PFSK-1 (cell line): ENCODE data around the gene SEC14L1.

ENCODE experiments used
- FOXP2 ChIP-seq: optimal IDR thresholded peaks from 2 replicates; pipeline ENCODE3; 2011; ENCODE audit warnings: borderline replicate concordance, control low read depth, inconsistent platforms; ENCODE audit not compliant: insufficient read depth; ENCODE audit errors: extremely low read length, extremely low read depth
- POLR2AphosphoS5 ChIP-seq: IDR thresholded peaks from 2 replicates; pipeline ENCODE4 v1.6.1; 2012; ENCODE audit warnings: low read depth, mild to moderate bottlenecking, control low read depth, low read length, moderate library complexity
- SIN3A ChIP-seq: IDR thresholded peaks from 2 replicates; pipeline ENCODE4 v1.6.1; 2012; ENCODE audit warnings: mild to moderate bottlenecking, low read length, moderate library complexity, borderline replicate concordance; ENCODE audit not compliant: insufficient read depth
- TF ChIP-seq, protein P1 (sequence below), 2 experiments: IDR thresholded peaks; 2 replicates each; pipeline versions ENCODE4 v1.6.1 to v1.8.0; 2011 to 2012; ENCODE audit warnings: low read depth in 2 of 2, low read length in 2 of 2, control low read depth in 1 of 2, inconsistent platforms in 1 of 2, mild to moderate bottlenecking in 1 of 2, moderate library complexity in 1 of 2; ENCODE audit not compliant: insufficient read depth in 1 of 2

DNA sequence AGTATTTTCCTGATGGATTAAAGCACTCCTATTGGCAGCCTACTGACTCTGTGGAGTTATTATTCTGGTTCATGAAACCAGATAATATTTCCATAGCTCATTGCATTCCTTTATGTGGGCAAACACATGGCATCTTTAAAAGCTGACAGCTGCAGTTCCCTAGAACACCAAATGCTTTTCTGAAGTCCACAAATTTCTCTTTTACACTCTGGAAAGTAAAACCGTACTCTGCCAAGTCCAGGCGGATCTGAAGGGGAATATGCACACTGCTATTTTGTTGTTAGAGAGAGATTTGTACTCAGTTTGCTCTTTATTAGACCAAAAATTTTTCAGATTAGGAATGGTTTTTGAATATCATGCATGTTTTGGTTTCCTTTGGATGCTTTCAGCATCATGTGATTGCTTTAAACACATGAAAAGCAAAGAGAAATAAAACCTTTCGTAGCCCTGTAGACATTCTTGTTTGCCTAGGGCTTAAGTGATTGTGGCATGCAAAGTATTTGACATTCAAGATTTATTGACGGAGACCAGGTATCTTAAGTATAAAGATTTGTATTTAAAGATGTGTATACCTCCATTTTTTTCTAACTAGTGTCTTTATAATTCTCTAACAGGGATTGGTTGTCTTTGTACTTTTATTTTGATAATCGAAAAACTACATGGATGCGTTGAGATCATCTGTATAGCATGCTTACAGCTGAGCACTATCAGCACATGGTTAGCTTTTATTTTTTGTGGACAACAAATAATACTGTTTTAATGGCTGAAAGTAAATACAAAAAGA is 19.5 kb downstream of the SEC14L1 start:
- TF ChIP-seq POLR2AphosphoS5 = no peak
- TF ChIP-seq, protein P1, sequence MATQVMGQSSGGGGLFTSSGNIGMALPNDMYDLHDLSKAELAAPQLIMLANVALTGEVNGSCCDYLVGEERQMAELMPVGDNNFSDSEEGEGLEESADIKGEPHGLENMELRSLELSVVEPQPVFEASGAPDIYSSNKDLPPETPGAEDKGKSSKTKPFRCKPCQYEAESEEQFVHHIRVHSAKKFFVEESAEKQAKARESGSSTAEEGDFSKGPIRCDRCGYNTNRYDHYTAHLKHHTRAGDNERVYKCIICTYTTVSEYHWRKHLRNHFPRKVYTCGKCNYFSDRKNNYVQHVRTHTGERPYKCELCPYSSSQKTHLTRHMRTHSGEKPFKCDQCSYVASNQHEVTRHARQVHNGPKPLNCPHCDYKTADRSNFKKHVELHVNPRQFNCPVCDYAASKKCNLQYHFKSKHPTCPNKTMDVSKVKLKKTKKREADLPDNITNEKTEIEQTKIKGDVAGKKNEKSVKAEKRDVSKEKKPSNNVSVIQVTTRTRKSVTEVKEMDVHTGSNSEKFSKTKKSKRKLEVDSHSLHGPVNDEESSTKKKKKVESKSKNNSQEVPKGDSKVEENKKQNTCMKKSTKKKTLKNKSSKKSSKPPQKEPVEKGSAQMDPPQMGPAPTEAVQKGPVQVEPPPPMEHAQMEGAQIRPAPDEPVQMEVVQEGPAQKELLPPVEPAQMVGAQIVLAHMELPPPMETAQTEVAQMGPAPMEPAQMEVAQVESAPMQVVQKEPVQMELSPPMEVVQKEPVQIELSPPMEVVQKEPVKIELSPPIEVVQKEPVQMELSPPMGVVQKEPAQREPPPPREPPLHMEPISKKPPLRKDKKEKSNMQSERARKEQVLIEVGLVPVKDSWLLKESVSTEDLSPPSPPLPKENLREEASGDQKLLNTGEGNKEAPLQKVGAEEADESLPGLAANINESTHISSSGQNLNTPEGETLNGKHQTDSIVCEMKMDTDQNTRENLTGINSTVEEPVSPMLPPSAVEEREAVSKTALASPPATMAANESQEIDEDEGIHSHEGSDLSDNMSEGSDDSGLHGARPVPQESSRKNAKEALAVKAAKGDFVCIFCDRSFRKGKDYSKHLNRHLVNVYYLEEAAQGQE (IDR thresholded peaks at IDR 0.05; ENCODE audit: insufficient read depth in 1 of 2, low read depth in 2 of 2, low read length in 2 of 2) = no peak
- TF ChIP-seq FOXP2 = no peak
- no peak for TF ChIP-seq SIN3A
